SK-N-SH treated with all-trans-retinoic acid at 6 μM for 48 hours (cell line): Measurements from ENCODE around the gene RAD51B.

ENCODE experiments used
- SNAI2 ChIP-seq: fragments of 250-450 bp; sonication (Bioruptor Pico); IDR thresholded peaks from 2 replicates; pipeline ENCODE4 v1.5.0; 2020; ENCODE audit warnings: mild to moderate bottlenecking, moderate library complexity
- TF ChIP-seq, protein P1 (sequence below): fragments of 250-450 bp; sonication (Bioruptor Pico); IDR thresholded peaks from 2 replicates; pipeline ENCODE4 v1.5.0; 2020; ENCODE audit warnings: mild to moderate bottlenecking, moderate library complexity

- no peak for TF ChIP-seq SNAI2 (CRISPR knock-in tag)
- TF ChIP-seq, protein P1, sequence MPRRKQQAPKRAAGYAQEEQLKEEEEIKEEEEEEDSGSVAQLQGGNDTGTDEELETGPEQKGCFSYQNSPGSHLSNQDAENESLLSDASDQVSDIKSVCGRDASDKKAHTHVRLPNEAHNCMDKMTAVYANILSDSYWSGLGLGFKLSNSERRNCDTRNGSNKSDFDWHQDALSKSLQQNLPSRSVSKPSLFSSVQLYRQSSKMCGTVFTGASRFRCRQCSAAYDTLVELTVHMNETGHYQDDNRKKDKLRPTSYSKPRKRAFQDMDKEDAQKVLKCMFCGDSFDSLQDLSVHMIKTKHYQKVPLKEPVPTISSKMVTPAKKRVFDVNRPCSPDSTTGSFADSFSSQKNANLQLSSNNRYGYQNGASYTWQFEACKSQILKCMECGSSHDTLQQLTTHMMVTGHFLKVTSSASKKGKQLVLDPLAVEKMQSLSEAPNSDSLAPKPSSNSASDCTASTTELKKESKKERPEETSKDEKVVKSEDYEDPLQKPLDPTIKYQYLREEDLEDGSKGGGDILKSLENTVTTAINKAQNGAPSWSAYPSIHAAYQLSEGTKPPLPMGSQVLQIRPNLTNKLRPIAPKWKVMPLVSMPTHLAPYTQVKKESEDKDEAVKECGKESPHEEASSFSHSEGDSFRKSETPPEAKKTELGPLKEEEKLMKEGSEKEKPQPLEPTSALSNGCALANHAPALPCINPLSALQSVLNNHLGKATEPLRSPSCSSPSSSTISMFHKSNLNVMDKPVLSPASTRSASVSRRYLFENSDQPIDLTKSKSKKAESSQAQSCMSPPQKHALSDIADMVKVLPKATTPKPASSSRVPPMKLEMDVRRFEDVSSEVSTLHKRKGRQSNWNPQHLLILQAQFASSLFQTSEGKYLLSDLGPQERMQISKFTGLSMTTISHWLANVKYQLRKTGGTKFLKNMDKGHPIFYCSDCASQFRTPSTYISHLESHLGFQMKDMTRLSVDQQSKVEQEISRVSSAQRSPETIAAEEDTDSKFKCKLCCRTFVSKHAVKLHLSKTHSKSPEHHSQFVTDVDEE: no peak
Measured at GRCh38 chr14:68408680-68409079, 589.1 kb downstream of the RAD51B start.
